Right lobe of liver (tissue), 4 donors: Measurements from ENCODE around the gene CDC45.

Experiments used
- CTCF ChIP-seq, 4 donors: fragments of 200-600 bp in 3 of 4; fragments of 450-650 bp in 1 of 4; IDR thresholded peaks; one replicate each; pipeline versions ENCODE4 v1.5.1 to v1.8.0; 2016 to 2022; ENCODE audit warnings: antibody characterized with exemption in 4 of 4, mild to moderate bottlenecking in 2 of 4
- POLR2A ChIP-seq: fragments of 450-650 bp; IDR thresholded peaks from one replicate; pipeline ENCODE4 v1.6.1; 2017; ENCODE audit warnings: antibody characterized with exemption, mild to moderate bottlenecking
- donor health status: DM: no; HTN: no; CAD: no.
- donor health status: DM: no; HTN: no; CAD: no.
- donor health status: DM: no; HTN: yes; CAD: no.

- TF ChIP-seq CTCF (IDR thresholded peaks at IDR 0.05) (no peak), POLR2A (no peak)
Observed at GRCh38 chr22:19438298-19438697, 41.4 kb upstream of the CDC45 start.
